Measurements from ENCODE around the gene HERPUD2. TPM values are rescaled to one million over a fixed set of nuclear protein-coding genes. Genes with fewer than 3 reads are reported as not detected.

The HERPUD2 gene
- total RNA-seq, 1 donor from 2014 or later: 28.0 TPM

DNA sequence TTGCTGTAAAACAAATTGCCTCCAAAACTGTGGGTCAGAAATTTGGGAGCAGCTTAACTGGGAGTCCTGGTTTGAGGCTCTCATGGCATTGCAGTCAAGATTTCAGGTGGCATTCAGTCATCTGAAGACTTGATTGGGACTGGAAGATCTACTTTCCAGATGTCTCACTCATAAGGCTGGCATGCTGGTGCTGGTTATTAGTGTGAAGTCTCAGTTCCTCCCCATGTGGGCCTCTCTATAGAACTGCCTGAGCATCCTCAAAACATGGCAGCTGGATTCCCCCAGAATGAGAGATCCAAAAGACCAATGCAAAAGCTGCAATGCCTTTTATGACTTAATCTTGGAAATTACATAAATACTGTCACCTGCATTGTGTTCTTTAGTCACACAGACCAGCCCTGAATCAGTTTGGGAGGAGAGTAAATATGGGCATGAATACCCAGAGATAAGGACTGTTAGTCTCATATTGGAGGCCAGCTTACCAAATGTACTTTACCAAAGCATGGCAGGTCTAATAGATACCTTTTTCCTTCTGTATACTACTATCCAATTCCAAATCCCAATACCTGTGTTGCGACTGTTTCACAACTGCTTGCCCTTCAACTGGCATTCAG is 6.5 kb upstream of the HERPUD2 start:
- Histone ChIP-seq H4K20me1 (ENCODE audit: insufficient read depth, low read length) (no peaks in the 10 kb centered on the region), H3K27ac (ENCODE audit: low read depth, low read length) (no peak overlapping the region)
- TF ChIP-seq, protein P1, sequence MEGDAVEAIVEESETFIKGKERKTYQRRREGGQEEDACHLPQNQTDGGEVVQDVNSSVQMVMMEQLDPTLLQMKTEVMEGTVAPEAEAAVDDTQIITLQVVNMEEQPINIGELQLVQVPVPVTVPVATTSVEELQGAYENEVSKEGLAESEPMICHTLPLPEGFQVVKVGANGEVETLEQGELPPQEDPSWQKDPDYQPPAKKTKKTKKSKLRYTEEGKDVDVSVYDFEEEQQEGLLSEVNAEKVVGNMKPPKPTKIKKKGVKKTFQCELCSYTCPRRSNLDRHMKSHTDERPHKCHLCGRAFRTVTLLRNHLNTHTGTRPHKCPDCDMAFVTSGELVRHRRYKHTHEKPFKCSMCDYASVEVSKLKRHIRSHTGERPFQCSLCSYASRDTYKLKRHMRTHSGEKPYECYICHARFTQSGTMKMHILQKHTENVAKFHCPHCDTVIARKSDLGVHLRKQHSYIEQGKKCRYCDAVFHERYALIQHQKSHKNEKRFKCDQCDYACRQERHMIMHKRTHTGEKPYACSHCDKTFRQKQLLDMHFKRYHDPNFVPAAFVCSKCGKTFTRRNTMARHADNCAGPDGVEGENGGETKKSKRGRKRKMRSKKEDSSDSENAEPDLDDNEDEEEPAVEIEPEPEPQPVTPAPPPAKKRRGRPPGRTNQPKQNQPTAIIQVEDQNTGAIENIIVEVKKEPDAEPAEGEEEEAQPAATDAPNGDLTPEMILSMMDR (IDR thresholded peaks at IDR 0.05; ENCODE audit: insufficient read depth, low read depth, low read length): no peak
- no peak for TF ChIP-seq EZH2 (IDR thresholded peaks at IDR 0.05; ENCODE audit: insufficient read depth, low read length)

DNA sequence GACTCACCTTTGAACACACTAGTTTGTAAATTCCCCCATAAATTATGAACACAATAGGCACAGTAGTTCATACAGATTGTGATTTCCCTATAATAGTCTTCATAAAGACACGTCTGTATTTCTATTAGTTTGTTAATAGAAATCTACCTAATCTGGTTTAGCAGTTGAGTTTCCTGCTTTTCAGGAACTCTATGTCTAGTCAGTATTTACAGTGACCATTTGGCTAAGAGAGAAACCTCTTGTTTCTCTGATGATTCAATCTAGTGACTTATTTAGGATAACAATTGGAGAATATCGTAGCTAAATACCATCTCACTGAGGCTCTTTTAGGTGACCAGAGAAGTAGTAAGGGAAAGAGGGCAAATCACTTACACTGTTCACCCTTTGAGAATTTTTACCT is 5.9 kb upstream of the HERPUD2 start:
- no peak overlapping the region for H3K4me2 ChIP-seq (ENCODE audit: low read length)
- peaks cover 2% of the 10 kb centered on the region for H3K79me2 ChIP-seq (ENCODE audit: insufficient read depth, low read length)
- peaks cover 21% of the 10 kb centered on the region for H3K4me1 Mint-ChIP-seq (ENCODE audit: low read depth, unreplicated experiment)
- no peak overlapping the region for H3K4me3 ChIP-seq (ENCODE audit: insufficient read depth, low read depth, low read length)
- H3K9me3 Mint-ChIP-seq (ENCODE audit: unreplicated experiment): no peaks in the 10 kb centered on the region
- no peak overlapping the region for H2AFZ ChIP-seq (ENCODE audit: low read depth, low read length)
- FAIRE-seq: no peak
- no peaks in the 10 kb centered on the region for H3K27me3 ChIP-seq (ENCODE audit: insufficient read depth, low read length)
- no peak overlapping the region for H3K9ac ChIP-seq (ENCODE audit: low read length)
- peaks cover 12% of the 10 kb centered on the region for H3K4me1 ChIP-seq (ENCODE audit: insufficient read depth, low read length)
- no peak overlapping the region for H3K4me3 Mint-ChIP-seq (ENCODE audit: unreplicated experiment)
- H3K27me3 Mint-ChIP-seq (ENCODE audit: low read depth, unreplicated experiment): no peaks in the 10 kb centered on the region
- H3K9me3 ChIP-seq (ENCODE audit: insufficient read depth, low read depth, low read length): no peaks in the 10 kb centered on the region
- H3K36me3 ChIP-seq (ENCODE audit: insufficient read depth, low read length): no peaks in the 10 kb centered on the region
- H3K36me3 Mint-ChIP-seq (ENCODE audit: low read depth, unreplicated experiment): no peaks in the 10 kb centered on the region
- no peak for DNase-seq (ENCODE audit: low read depth)
- H4K20me1 ChIP-seq (ENCODE audit: insufficient read depth, low read length): no peaks in the 10 kb centered on the region
- TF ChIP-seq EZH2 (IDR thresholded peaks at IDR 0.05; ENCODE audit: insufficient read depth, low read length): no peak
- TF ChIP-seq, protein P1 (IDR thresholded peaks at IDR 0.05; ENCODE audit: insufficient read depth, low read depth, low read length): no peak
- no peak overlapping the region for H3K27ac Mint-ChIP-seq (ENCODE audit: unreplicated experiment)
- no peak overlapping the region for H3K27ac ChIP-seq (ENCODE audit: low read depth, low read length)

More for the DNA sequence above, 6.5 kb upstream of the HERPUD2 start:
- Histone ChIP-seq H3K4me2 (ENCODE audit: low read length) (no peak overlapping the region), H3K27me3 (ENCODE audit: insufficient read depth, low read length) (no peaks in the 10 kb centered on the region), H3K79me2 (ENCODE audit: insufficient read depth, low read length) (no peaks in the 10 kb centered on the region), H3K9ac (ENCODE audit: low read length) (no peak overlapping the region), H2AFZ (ENCODE audit: low read depth, low read length) (no peak overlapping the region), H3K9me3 (ENCODE audit: insufficient read depth, low read depth, low read length) (no peaks in the 10 kb centered on the region), H3K4me1 (ENCODE audit: insufficient read depth, low read length) (peaks cover 11% of the 10 kb centered on the region), H3K4me3 (ENCODE audit: insufficient read depth, low read depth, low read length) (no peak overlapping the region), H3K36me3 (ENCODE audit: insufficient read depth, low read length) (no peaks in the 10 kb centered on the region)
- H3K27me3 Mint-ChIP-seq (ENCODE audit: low read depth, unreplicated experiment): no peaks in the 10 kb centered on the region
- no peak overlapping the region for H3K4me3 Mint-ChIP-seq (ENCODE audit: unreplicated experiment)
- FAIRE-seq (no peak), DNase-seq (ENCODE audit: low read depth) (no peak)
- H3K9me3 Mint-ChIP-seq (ENCODE audit: unreplicated experiment): no peaks in the 10 kb centered on the region
- H3K4me1 Mint-ChIP-seq (ENCODE audit: low read depth, unreplicated experiment): peaks cover 25% of the 10 kb centered on the region
- no peak overlapping the region for H3K27ac Mint-ChIP-seq (ENCODE audit: unreplicated experiment)
- no peaks in the 10 kb centered on the region for H3K36me3 Mint-ChIP-seq (ENCODE audit: low read depth, unreplicated experiment)

DNA sequence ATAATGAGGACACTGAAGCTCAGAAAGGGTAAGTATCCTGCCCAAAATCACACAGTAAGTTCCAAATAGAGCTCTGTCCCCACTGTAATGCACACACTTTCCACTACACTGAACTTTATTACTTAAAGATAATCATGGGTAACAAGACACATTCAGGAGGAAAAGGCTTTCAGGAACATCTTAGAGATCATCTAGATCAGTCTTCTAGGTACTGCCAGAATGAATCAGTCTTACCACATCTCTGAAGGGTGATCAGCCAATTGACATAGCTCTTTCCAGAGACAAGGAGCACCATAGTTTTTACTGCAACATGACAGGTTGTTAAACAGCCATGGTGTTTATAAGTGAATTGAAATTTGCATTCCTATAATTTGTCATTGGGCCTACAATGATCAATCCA is 5.4 kb upstream of the HERPUD2 start:
- Mint-ChIP-seq H3K27me3 (ENCODE audit: low read depth, unreplicated experiment) (no peaks in the 10 kb centered on the region), H3K9me3 (ENCODE audit: unreplicated experiment) (no peaks in the 10 kb centered on the region), H3K4me3 (ENCODE audit: unreplicated experiment) (no peak overlapping the region), H3K36me3 (ENCODE audit: low read depth, unreplicated experiment) (no peaks in the 10 kb centered on the region), H3K27ac (ENCODE audit: unreplicated experiment) (no peak overlapping the region), H3K4me1 (ENCODE audit: low read depth, unreplicated experiment) (peaks cover 20% of the 10 kb centered on the region)
- H4K20me1 ChIP-seq (ENCODE audit: insufficient read depth, low read length): no peaks in the 10 kb centered on the region
- H3K27me3 ChIP-seq (ENCODE audit: insufficient read depth, low read length): no peaks in the 10 kb centered on the region
- no peak overlapping the region for H3K9ac ChIP-seq (ENCODE audit: low read length)
- H3K4me3 ChIP-seq (ENCODE audit: insufficient read depth, low read depth, low read length): no peak overlapping the region
- H3K36me3 ChIP-seq (ENCODE audit: insufficient read depth, low read length): no peaks in the 10 kb centered on the region
- H3K79me2 ChIP-seq (ENCODE audit: insufficient read depth, low read length): peaks cover 7% of the 10 kb centered on the region
- no peak overlapping the region for H3K4me2 ChIP-seq (ENCODE audit: low read length)
- DNase-seq (ENCODE audit: low read depth): no peak
- peaks cover 18% of the 10 kb centered on the region for H3K4me1 ChIP-seq (ENCODE audit: insufficient read depth, low read length)
- H3K9me3 ChIP-seq (ENCODE audit: insufficient read depth, low read depth, low read length): no peaks in the 10 kb centered on the region
- no peak overlapping the region for H3K27ac ChIP-seq (ENCODE audit: low read depth, low read length)
- no peak for TF ChIP-seq EZH2 (IDR thresholded peaks at IDR 0.05; ENCODE audit: insufficient read depth, low read length)
- TF ChIP-seq, protein P1 (IDR thresholded peaks at IDR 0.05; ENCODE audit: insufficient read depth, low read depth, low read length): no peak
- no peak for FAIRE-seq
- H2AFZ ChIP-seq (ENCODE audit: low read depth, low read length): no peak overlapping the region

Measured in astrocyte (in vitro differentiated cells and primary cell).